K562 (cell line): Measurements from ENCODE around the gene NYAP1. TPM values are rescaled to one million over a fixed set of nuclear protein-coding genes. Genes with fewer than 3 reads are reported as not detected.
A peak's percentile ranks its signal among the peaks of the same experiment; 100 is the strongest.

Experiments
- BACH1 ChIP-seq: fragments of 200-800 bp; sonication (Bioruptor generic); IDR thresholded peaks from 2 replicates; pipeline ENCODE4 v1.6.1; 2016; ENCODE audit warnings: missing genetic modification characterization, missing compliant biosample characterization
- C11orf30 ChIP-seq: fragments of 450-650 bp; IDR thresholded peaks from 2 replicates; pipeline ENCODE4 v1.6.1; 2016; ENCODE audit warnings: low read depth, mild to moderate bottlenecking
- CREB3 ChIP-seq: fragments of 450-650 bp; conservative IDR thresholded peaks from 2 replicates; pipeline ENCODE4 v1.6.1; 2016; ENCODE audit warnings: missing genetic modification characterization, low read depth, mild to moderate bottlenecking, missing compliant biosample characterization, moderate library complexity
- ELF1 ChIP-seq: fragments of 200-800 bp; sonication (Bioruptor generic); IDR thresholded peaks from 2 replicates; pipeline ENCODE4 v1.6.1; 2016; ENCODE audit warnings: missing genetic modification characterization, missing compliant biosample characterization
- EP400 ChIP-seq: fragments of 450-650 bp; IDR thresholded peaks from 2 replicates; pipeline ENCODE4 v1.6.1; 2017; ENCODE audit warnings: antibody characterized with exemption, mild to moderate bottlenecking, moderate library complexity
- ERF ChIP-seq: fragments of 450-650 bp; formaldehyde crosslinking; IDR thresholded peaks from 2 replicates; pipeline ENCODE4 v1.4.0; 2020; ENCODE audit warnings: mild to moderate bottlenecking, mixed read lengths
- ETV6 ChIP-seq, 3 experiments: fragments of 150-350 bp in 1 of 3; sonication (generic) in 1 of 3; formaldehyde crosslinking in 1 of 3; IDR thresholded peaks; 2 replicates each; pipeline versions ENCODE4 v1.6.1 to v1.8.0; 2014 to 2022; ENCODE audit warnings: borderline replicate concordance in 2 of 3, low read depth in 2 of 3, antibody characterized with exemption in 1 of 3, low read length in 1 of 3, mild to moderate bottlenecking in 1 of 3, missing genetic modification reagents in 1 of 3
- FOXK2 ChIP-seq, 2 experiments: fragments of 450-650 bp; IDR thresholded peaks in 1 of 2; conservative IDR thresholded peaks in 1 of 2; 2 replicates each; pipeline ENCODE4 v1.6.1; 2016; ENCODE audit warnings: low read depth in 2 of 2, mild to moderate bottlenecking in 1 of 2
- GATA2 ChIP-seq: sonication (generic); formaldehyde crosslinking; IDR thresholded peaks from 2 replicates; pipeline ENCODE4 v1.4.0; 2020; ENCODE audit warnings: mild to moderate bottlenecking, missing genetic modification reagents
- HCFC1 ChIP-seq: IDR thresholded peaks from 2 replicates; pipeline ENCODE4 v1.6.1; 2012; ENCODE audit warnings: low read depth, low read length, improper control_type of control experiment
- HDAC3 ChIP-seq: fragments of 450-650 bp; IDR thresholded peaks from 2 replicates; pipeline ENCODE4 v1.6.1; 2018; ENCODE audit warnings: borderline replicate concordance, mild to moderate bottlenecking, moderate library complexity; ENCODE audit not compliant: partially characterized antibody
- NFATC3 ChIP-seq: fragments of 450-650 bp; IDR thresholded peaks from 2 replicates; pipeline ENCODE4 v1.6.1; 2017; ENCODE audit warnings: mild to moderate bottlenecking
- NUFIP1 ChIP-seq: fragments of 450-650 bp; IDR thresholded peaks from 2 replicates; pipeline ENCODE4 v1.6.1; 2018; ENCODE audit not compliant: partially characterized antibody
- RBM17 ChIP-seq: fragments of 200-400 bp; formaldehyde crosslinking; IDR thresholded peaks from 2 replicates; pipeline ENCODE4 v1.6.1; 2017; ENCODE audit warnings: low read depth, mild to moderate bottlenecking, low read length, borderline replicate concordance
- RBM25 ChIP-seq: fragments of 200-400 bp; formaldehyde crosslinking; IDR thresholded peaks from 2 replicates; pipeline ENCODE4 v1.6.1; 2018; ENCODE audit warnings: low read length, low read depth, moderate library complexity; ENCODE audit not compliant: severe bottlenecking
- SRSF7 ChIP-seq: fragments of 200-400 bp; formaldehyde crosslinking; optimal IDR thresholded peaks from 2 replicates; pipeline ENCODE3; 2017; ENCODE audit warnings: mild to moderate bottlenecking, low read depth, low read length
- THAP12 ChIP-seq: fragments of 250-450 bp; sonication (Bioruptor Pico); IDR thresholded peaks from 2 replicates; pipeline ENCODE4 v1.9.0; 2021; ENCODE audit warnings: mild to moderate bottlenecking, inconsistent platforms
- VEZF1 ChIP-seq: fragments of 200-800 bp; sonication (Bioruptor generic); IDR thresholded peaks from 2 replicates; pipeline ENCODE4 v1.6.1; 2017; ENCODE audit warnings: missing genetic modification characterization, missing compliant biosample characterization
- ZBTB7A ChIP-seq: IDR thresholded peaks from 2 replicates; pipeline ENCODE4 v1.6.1; 2011; ENCODE audit warnings: low read depth, mild to moderate bottlenecking, low read length, moderate library complexity, borderline replicate concordance; ENCODE audit not compliant: control insufficient read depth
- polyA plus RNA-seq, 8 experiments: library from polyadenylated mRNA; depleted of rRNA in 4 of 8; stranded (reverse) in 5 of 8; unstranded in 3 of 8; fragments of >200 nt; fragmentation: Nextera tagmentation in 2 of 8; fragmentation: Illumina TruSeq in 1 of 8; extraction: Ambion mirVana in 2 of 8; extraction: Trizol in 1 of 8; gene quantifications; 2 replicates each; pipeline versions ENCODE4 v1.2.1 to v1.2.3, GENCODE V29; 2011 to 2014; ENCODE audit warnings: inconsistent platforms in 1 of 8, missing spikeins in 1 of 8
- total RNA-seq, 7 experiments: library from RNA; depleted of rRNA in 6 of 7; stranded (reverse); fragments of >200 nt in 6 of 7; fragmentation: Illumina TruSeq in 2 of 7; extraction: Trizol in 2 of 7; gene quantifications; 2 replicates each; pipeline versions ENCODE4 v1.2.1 to v1.2.3, GENCODE V29; 2011 to 2021; ENCODE audit warnings: low replicate concordance in 1 of 7
- TF ChIP-seq, protein P1 (sequence below), 2 experiments: fragments of 250-450 bp in 1 of 2; fragments of 450-650 bp in 1 of 2; sonication (Bioruptor Pico) in 1 of 2; IDR thresholded peaks; 2 replicates each; pipeline versions ENCODE4 v1.6.1 to v1.8.0; 2016 to 2021; ENCODE audit warnings: mild to moderate bottlenecking in 2 of 2, moderate library complexity in 2 of 2, missing compliant biosample characterization in 1 of 2, missing genetic modification characterization in 1 of 2

The NYAP1 gene
- total and polyA plus RNA-seq, 9 of the 15 experiments (the other 6 are each of a cell fraction or from before 2014, with no cell fraction given): 0.11 to 0.88 (median 0.22) TPM; not detected in 2

DNA sequence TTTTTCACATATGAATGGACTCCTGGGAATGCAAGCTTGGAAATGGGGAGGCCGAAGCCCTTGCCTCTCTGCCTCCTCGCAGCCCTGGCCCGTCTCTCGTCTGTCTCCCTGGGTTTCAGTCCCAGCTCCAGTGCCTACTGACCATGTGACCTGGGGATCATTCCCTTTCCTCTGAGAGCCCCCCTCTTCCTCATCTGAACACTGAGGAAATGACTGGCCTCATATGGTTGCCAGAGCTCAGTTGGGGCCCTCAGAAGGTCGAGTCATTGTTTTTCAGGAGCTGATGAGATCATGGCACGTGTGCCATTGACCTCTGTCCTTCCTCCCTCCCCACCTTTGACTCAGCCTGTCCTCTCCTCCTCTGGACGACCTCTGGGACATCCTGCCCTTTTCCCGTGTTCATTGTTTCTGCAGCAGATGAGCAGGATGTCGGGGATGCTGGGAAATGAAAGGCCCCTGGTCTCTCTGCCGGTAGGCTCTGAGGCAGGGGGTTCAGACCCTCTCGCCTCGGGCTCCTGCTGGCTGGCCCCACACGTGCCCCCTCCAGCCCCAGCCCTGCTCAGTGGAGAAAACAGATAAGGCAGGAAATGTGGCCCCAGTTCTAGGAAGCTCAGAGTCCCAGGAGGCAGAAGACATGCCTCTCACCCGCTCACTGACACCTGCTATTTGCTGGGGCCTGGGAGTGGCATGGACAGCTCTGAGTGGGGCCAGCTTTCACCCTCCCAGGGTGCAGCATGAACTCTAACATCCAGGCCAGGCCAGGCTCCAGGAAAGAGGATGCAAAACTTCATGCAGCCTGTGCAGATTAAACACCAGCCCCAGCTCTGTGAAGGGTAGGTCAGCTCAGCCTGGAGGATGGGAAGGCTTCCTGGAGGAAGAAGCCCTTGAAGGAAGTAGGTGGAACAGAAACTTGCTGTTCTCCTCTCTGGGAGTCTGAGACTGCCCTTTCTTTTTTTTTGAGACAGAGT lies 39.1 kb upstream of the NYAP1 start (continued):
- TF ChIP-seq THAP12 (CRISPR knock-in tag) (peak; percentile 17; the same call in 1 of the 2 replicates), BACH1 (tag) (peak; percentile 90), ERF (CRISPR knock-in tag) (no peak), ETV6 (IDR thresholded peaks at IDR 0.05; ENCODE audit: borderline replicate concordance in 1 of 2, low read depth in 2 of 2, low read length in 1 of 2) (peak in 1 of 2 experiments; percentile 63; a peak in 2 of 4 replicates), ETV6 (CRISPR knock-in tag; IDR thresholded peaks at IDR 0.05; ENCODE audit: borderline replicate concordance) (no peak), FOXK2 (conservative IDR thresholded peaks at IDR 0.05 in 1 of 2, IDR thresholded peaks at IDR 0.05 in 1 of 2; ENCODE audit: low read depth in 2 of 2) (peak; percentile 71 to 79; a peak in 3 of 4 replicates), C11orf30 (peak; percentile 84), EP400 (peak; percentile 95), ZBTB7A (peak; percentile 96), GATA2 (CRISPR knock-in tag) (peak; percentile 49; the same call in 1 of the 2 replicates), CREB3 (tag) (peak; percentile 86; the same call in 1 of the 2 replicates), RBM25 (peak; percentile 59), ELF1 (tag) (peak; percentile 59; the same call in 1 of the 2 replicates), HCFC1 (no peak), NUFIP1 (peak; percentile 83), HDAC3 (peak; percentile 70), VEZF1 (peak; percentile 91), NFATC3 (no peak), SRSF7 (no peak), RBM17 (no peak)
- TF ChIP-seq, protein P1, sequence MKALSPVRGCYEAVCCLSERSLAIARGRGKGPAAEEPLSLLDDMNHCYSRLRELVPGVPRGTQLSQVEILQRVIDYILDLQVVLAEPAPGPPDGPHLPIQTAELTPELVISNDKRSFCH (CRISPR knock-in tag; IDR thresholded peaks at IDR 0.05): no peak
- TF ChIP-seq, protein P1 (tag; IDR thresholded peaks at IDR 0.05): peak; percentile 87
